ENCODE data around the gene FAM174B. TPM values are rescaled to one million over a fixed set of nuclear protein-coding genes. Genes with fewer than 3 reads are reported as not detected.

The FAM174B gene
- total and polyA plus RNA-seq, 8 donors: 14.6 to 54.0 (median 31.0) TPM

DNA sequence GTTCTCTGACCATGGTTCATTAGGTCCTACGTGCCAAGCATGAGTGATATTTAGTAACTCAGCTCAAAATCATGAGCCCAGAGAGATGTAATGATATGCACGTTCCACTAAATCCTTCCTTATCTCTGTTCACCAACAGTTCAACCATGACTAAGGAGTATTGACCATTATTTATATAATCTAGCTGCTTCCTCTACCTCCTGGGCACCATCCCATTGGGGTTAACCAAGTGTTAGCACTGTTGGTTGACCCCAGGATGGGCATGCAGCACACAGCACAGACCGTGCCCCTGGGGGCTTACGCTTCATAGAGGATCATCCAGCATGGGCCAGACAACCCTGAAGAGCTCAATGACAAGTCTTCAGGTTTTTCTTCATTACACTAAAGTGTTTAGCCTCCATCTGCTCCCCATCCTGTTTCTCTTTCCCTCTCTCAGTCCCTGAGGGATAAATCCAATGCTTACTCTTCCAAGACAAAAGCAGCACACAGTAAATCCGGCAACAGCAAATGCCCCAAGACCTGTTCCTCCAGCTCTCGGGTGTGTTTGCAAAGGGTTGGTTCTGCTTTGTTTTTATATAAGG, 10.4 kb downstream of the FAM174B start:
- TF ChIP-seq POLR2A (IDR thresholded peaks at IDR 0.05) (peak in 1 of 4 donors; percentile 11), EP300 (IDR thresholded peaks at IDR 0.05) (no peak)
- DNase-seq: peak; percentile 65 to 91
- intact Hi-C loops (cut with DNase I; ENCODE audit: low total_unique reads): no loop called here
- Histone ChIP-seq H3K4me1 (peaks cover 50 to 74% (median 60%) of the 10 kb centered on the region in 4 donors), H3K4me3 (peak overlapping the region in 1 of 4 donors; percentile 11), H3K9me3 (no peaks in the 10 kb centered on the region), H3K27me3 (no peaks in the 10 kb centered on the region), H3K36me3 (no peaks in the 10 kb centered on the region), H3K27ac (peak overlapping the region; percentile 76 to 90 (median 83))
- 27 to 44% (median 41%) methylated on average over 6 of the region's 6 CpGs for WGBS, 5 donors

DNA sequence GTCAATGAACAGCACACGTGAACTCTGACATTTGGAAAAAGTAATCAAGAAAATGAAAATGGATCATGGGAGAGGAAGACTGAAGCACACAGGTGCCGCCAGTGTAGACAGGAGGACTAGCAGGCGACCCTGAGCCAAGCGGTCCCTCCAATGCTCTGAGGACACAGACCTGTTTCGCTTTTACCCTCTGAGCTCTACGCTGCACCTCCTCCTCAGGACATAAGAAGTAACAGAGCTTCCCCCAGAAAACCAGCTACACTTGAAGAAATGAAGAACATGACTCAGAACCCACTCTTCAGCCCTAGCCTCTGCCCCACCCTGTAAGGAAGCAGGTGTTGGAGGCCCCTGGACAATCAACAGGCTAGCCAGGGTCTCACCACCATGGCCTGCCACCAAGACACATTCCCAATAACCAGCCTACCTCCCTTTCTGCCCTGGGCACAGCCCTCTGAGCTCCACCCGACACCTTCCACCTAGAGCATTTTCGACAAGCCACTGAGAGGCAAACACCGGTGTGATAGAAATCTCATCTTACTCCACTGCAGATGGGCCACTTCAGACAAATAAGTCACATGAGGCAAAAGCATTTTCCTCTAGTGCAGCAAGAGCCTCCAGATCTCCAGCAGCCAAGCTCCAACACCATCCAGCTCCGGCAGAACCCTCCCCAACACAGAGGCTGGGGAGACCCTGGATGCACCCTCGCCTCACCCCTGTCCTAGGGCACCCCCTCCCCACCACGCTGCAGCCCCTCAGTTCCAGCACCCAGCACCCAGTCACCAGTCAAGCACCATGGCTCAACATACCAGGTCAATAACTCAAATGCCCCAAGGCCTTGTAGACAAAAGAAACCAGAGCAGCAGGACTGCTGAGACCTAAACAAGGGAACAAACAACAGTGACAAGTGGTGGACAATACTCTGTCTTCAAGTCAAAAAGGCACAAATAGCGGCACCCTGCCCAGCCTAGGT, 11.4 kb downstream of the FAM174B start:
- Histone ChIP-seq H3K27me3 (no peaks in the 10 kb centered on the region), H3K4me3 (peak overlapping the region in 1 of 4 donors; percentile 4), H3K9me3 (no peaks in the 10 kb centered on the region), H3K27ac (peak overlapping the region; percentile 76 to 90 (median 78)), H3K36me3 (no peaks in the 10 kb centered on the region), H3K4me1 (peaks cover 54 to 76% (median 64%) of the 10 kb centered on the region in 4 donors)
- WGBS, 5 donors: 59 to 82% (median 74%) methylated on average over 13 of the region's 13 CpGs
- DNase-seq: no peak
- no peak for TF ChIP-seq POLR2AphosphoS5 (IDR thresholded peaks at IDR 0.05)
- TF ChIP-seq, protein P1, sequence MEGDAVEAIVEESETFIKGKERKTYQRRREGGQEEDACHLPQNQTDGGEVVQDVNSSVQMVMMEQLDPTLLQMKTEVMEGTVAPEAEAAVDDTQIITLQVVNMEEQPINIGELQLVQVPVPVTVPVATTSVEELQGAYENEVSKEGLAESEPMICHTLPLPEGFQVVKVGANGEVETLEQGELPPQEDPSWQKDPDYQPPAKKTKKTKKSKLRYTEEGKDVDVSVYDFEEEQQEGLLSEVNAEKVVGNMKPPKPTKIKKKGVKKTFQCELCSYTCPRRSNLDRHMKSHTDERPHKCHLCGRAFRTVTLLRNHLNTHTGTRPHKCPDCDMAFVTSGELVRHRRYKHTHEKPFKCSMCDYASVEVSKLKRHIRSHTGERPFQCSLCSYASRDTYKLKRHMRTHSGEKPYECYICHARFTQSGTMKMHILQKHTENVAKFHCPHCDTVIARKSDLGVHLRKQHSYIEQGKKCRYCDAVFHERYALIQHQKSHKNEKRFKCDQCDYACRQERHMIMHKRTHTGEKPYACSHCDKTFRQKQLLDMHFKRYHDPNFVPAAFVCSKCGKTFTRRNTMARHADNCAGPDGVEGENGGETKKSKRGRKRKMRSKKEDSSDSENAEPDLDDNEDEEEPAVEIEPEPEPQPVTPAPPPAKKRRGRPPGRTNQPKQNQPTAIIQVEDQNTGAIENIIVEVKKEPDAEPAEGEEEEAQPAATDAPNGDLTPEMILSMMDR (IDR thresholded peaks at IDR 0.05): no peak
- TF ChIP-seq EP300 (IDR thresholded peaks at IDR 0.05): no peak
- no peak for TF ChIP-seq POLR2A (IDR thresholded peaks at IDR 0.05)
- intact Hi-C loops (cut with DNase I; ENCODE audit: low total_unique reads): no loop called here

DNA sequence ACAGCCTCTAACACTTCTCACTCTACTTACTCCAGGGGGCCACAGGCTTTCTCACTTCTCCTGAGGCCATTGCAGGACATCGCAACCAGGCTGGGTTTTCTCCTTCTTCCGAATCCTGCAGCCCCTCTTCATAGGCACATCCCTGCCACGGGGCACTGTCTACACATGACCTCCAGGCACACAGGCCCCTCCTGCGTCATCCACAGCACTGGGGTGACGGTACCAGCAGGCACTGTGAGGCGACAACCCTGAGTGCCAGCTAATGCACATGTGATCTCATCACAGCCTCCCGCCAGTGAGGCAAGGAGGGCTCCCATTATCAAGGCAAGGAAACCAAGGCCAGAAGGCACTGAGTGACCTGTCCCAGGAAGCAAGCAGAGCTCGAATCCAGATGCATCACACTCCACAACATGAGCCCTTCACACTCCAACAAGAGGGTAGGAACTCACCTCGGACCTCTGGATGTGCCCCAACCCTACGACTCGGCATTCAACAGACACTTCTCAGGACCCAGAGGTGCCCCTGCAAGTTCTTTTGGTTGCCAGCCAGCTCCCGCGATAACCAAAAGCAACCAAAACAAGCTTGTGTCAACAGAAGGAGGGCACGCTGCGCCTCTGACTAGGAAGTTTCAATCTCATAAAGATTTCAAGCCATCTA, 16.7 kb downstream of the FAM174B start:
- intact Hi-C loops (cut with DNase I; ENCODE audit: low total_unique reads): no loop called here
- TF ChIP-seq, protein P1 (IDR thresholded peaks at IDR 0.05): no peak
- TF ChIP-seq EP300 (IDR thresholded peaks at IDR 0.05): no peak
- TF ChIP-seq POLR2AphosphoS5 (IDR thresholded peaks at IDR 0.05): no peak
- TF ChIP-seq POLR2A (IDR thresholded peaks at IDR 0.05): no peak

DNA sequence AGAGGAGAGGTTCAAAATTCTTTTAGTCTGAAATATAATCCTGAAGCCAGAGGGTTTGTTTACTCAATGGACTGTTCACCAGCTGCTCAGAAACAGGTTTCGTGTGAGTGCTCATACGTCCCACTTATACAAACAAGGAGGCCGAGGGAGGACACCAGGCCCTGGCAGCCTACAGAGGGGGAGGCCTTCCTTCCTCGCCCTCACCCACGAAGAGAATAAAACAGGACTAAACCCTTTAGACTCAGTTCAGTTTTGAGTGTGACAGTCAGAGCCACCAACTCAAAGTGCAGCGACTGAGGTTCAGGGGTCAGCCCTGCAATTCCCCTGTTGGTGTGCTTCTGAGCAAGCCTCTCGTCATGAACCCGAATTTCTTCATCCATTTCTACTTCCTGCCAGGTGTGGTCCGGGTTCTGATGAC, 17.3 kb downstream of the FAM174B start:
- peak overlapping the region in 1 of 4 donors; percentile 1 for H3K4me3 ChIP-seq
- intact Hi-C loops (cut with DNase I; ENCODE audit: low total_unique reads): no loop called here

More for the DNA sequence above, 16.7 kb downstream of the FAM174B start:
- no peaks in the 10 kb centered on the region for H3K9me3 ChIP-seq
- H3K27ac ChIP-seq: peak overlapping the region; percentile 63 to 91 (median 86)
- H3K36me3 ChIP-seq: no peaks in the 10 kb centered on the region
- peak overlapping the region in 1 of 4 donors; percentile 1 for H3K4me3 ChIP-seq
- WGBS, 5 donors: 34 to 56% (median 40%) methylated on average over 15 of the region's 15 CpGs
- peak; percentile 68 to 70 for DNase-seq
- H3K27me3 ChIP-seq: no peaks in the 10 kb centered on the region
- peaks cover 58 to 76% (median 66%) of the 10 kb centered on the region in 4 donors for H3K4me1 ChIP-seq

More for the DNA sequence above, 17.3 kb downstream of the FAM174B start:
- Histone ChIP-seq H3K36me3 (no peaks in the 10 kb centered on the region), H3K4me1 (peaks cover 56 to 76% (median 66%) of the 10 kb centered on the region in 4 donors), H3K27ac (peak overlapping the region; percentile 63 to 91 (median 86)), H3K9me3 (no peaks in the 10 kb centered on the region), H3K27me3 (no peaks in the 10 kb centered on the region)
- DNase-seq: peak; percentile 76 to 91
- no peak for TF ChIP-seq EP300 (IDR thresholded peaks at IDR 0.05)
- TF ChIP-seq POLR2AphosphoS5 (IDR thresholded peaks at IDR 0.05): peak in 2 of 3 donors; percentile 59 to 63
- no peak for TF ChIP-seq POLR2A (IDR thresholded peaks at IDR 0.05)
- TF ChIP-seq, protein P1 (IDR thresholded peaks at IDR 0.05): no peak
- WGBS, 5 donors: 15 to 27% (median 16%) methylated on average over 9 of the region's 9 CpGs

All from stomach (tissue), 9 donors.